Measurements from ENCODE around the gene ETHE1. TPM values are rescaled to one million over a fixed set of nuclear protein-coding genes. Genes with fewer than 3 reads are reported as not detected.
A peak's percentile ranks its signal among the peaks of the same experiment; 100 is the strongest.

Gene ETHE1
- total RNA-seq, 1 donor from 2014 or later, result 42.9 TPM

DNA sequence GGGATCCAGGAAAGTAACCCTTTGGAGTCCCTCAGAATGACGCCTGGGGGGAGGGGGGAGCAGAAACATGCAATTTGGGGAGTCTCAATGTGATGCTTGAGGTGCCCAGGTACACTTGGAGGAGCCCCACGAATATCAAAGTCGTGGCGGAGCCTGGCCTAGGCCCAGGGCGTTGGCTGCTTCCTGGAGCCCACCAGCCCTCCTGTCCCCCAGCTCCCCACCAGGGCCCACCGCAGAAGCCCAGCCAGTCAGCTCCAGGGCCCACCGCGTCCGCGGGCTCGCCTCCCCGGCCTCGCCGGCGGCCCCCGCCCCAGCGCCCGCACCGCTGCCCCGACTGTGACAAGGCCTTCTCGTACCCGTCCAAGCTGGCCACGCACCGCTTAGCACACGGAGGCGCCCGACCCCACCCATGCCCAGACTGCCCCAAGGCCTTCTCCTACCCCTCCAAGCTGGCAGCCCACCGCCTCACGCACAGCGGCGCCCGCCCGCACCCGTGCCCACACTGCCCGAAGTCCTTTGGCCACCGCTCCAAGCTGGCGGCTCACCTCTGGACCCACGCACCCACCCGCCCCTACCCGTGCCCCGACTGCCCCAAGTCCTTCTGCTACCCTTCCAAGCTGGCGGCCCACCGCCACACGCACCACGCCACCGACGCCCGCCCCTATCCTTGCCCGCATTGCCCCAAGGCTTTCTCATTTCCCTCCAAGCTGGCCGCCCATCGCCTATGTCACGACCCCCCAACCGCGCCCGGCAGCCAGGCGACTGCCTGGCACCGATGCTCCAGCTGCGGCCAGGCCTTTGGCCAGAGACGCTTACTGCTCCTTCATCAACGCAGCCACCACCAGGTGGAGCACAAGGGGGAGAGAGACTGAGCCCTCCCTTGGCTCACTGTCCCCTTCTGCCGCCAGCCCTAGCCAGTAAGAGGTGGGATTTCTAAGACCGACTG lies 8.1 kb upstream of the ETHE1 start:
- peak; percentile 79 for DNase-seq (ENCODE audit: low spot score)
- peak; percentile 40 for TF ChIP-seq CTCF (IDR thresholded peaks at IDR 0.05; ENCODE audit: unreplicated experiment)
- H3K4me1 Mint-ChIP-seq (ENCODE audit: unreplicated experiment), result peaks cover 2% of the 10 kb centered on the region
- no peak overlapping the region for H3K4me3 Mint-ChIP-seq (ENCODE audit: unreplicated experiment)
- peaks cover 6% of the 10 kb centered on the region for H3K9me3 Mint-ChIP-seq (ENCODE audit: unreplicated experiment)
- peaks cover 16% of the 10 kb centered on the region for H3K27me3 Mint-ChIP-seq (ENCODE audit: unreplicated experiment)
- H3K27ac Mint-ChIP-seq (ENCODE audit: unreplicated experiment), result no peak overlapping the region
- peaks cover 29% of the 10 kb centered on the region for H3K36me3 Mint-ChIP-seq (ENCODE audit: low read depth, unreplicated experiment)

DNA sequence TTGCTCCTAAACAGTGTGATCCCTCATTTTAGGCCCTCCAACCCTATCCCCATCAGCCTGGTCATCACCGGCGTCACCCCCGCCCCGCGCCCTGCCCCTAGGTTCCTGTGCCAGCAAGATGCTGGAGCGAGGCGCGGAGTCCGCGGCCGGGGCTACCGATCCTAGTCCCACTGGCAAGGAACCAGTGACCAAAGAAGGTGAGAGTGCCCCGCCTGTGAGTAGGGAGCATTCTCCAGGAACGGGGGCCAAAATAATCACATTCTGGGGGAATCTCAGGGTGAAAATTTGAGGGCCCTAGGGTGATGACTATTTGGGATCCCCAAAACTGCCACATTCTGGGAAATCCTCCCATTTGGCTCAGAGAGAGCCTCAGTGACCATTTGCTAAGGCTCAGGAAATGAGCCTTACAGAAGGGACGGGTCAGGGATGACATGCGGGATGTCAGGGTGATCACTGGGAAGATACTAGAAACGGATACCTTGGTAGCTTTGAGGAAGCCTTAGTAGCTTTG lies 7.4 kb upstream of the ETHE1 start:
- Mint-ChIP-seq H3K36me3 (ENCODE audit: low read depth, unreplicated experiment) (peaks cover 22% of the 10 kb centered on the region), H3K27me3 (ENCODE audit: unreplicated experiment) (peaks cover 17% of the 10 kb centered on the region), H3K4me3 (ENCODE audit: unreplicated experiment) (peak overlapping the region; percentile 15), H3K9me3 (ENCODE audit: unreplicated experiment) (peaks cover 5% of the 10 kb centered on the region), H3K4me1 (ENCODE audit: unreplicated experiment) (peaks cover 2% of the 10 kb centered on the region), H3K27ac (ENCODE audit: unreplicated experiment) (no peak overlapping the region)
- no peak for TF ChIP-seq CTCF (IDR thresholded peaks at IDR 0.05; ENCODE audit: unreplicated experiment)
- DNase-seq (ENCODE audit: low spot score), result no peak

- peak overlapping the region; percentile 52 for H3K27ac Mint-ChIP-seq (ENCODE audit: unreplicated experiment)
- H3K4me1 Mint-ChIP-seq (ENCODE audit: unreplicated experiment), result peaks cover 2% of the 10 kb centered on the region
- no peaks in the 10 kb centered on the region for H3K9me3 Mint-ChIP-seq (ENCODE audit: unreplicated experiment)
- TF ChIP-seq CTCF (IDR thresholded peaks at IDR 0.05; ENCODE audit: unreplicated experiment), result no peak
- peaks cover 16% of the 10 kb centered on the region for H3K36me3 Mint-ChIP-seq (ENCODE audit: low read depth, unreplicated experiment)
- H3K27me3 Mint-ChIP-seq (ENCODE audit: unreplicated experiment), result peaks cover 14% of the 10 kb centered on the region
- peak overlapping the region; percentile 93 for H3K4me3 Mint-ChIP-seq (ENCODE audit: unreplicated experiment)
- peak; percentile 98 for DNase-seq (ENCODE audit: low spot score)
These were observed 6.7 kb upstream of the ETHE1 start for GRCh38 chr19:43533546-43534304.

GRCh38 chr19:43532962-43533545 lies 6.1 kb upstream of the ETHE1 start, which contains the start of gene ZNF575:
Gene ZNF575, plus strand, starts transcription at chr19:43533188. Its CDS starts 1,235 bp downstream, at chr19:43534423.
- H3K4me3 Mint-ChIP-seq (ENCODE audit: unreplicated experiment), result peak within 1 kb of the TSS; percentile 93
- H3K27ac Mint-ChIP-seq (ENCODE audit: unreplicated experiment), result peak within 1 kb of the TSS; percentile 52

More at GRCh38 chr19:43532962-43533545, 6.1 kb upstream of the ETHE1 start, which contains the start of gene ZNF575:
- peaks cover 2% of the 10 kb centered on the region for H3K4me1 Mint-ChIP-seq (ENCODE audit: unreplicated experiment)
- peaks cover 10% of the 10 kb centered on the region for H3K36me3 Mint-ChIP-seq (ENCODE audit: low read depth, unreplicated experiment)
- peaks cover 14% of the 10 kb centered on the region for H3K27me3 Mint-ChIP-seq (ENCODE audit: unreplicated experiment)
- no peaks in the 10 kb centered on the region for H3K9me3 Mint-ChIP-seq (ENCODE audit: unreplicated experiment)
- no peak for TF ChIP-seq CTCF (IDR thresholded peaks at IDR 0.05; ENCODE audit: unreplicated experiment)
- DNase-seq (ENCODE audit: low spot score), result peak; percentile 78

Data from endothelial cell (in vitro differentiated cells).